HG03575 (cell line): Measurements from ENCODE around the gene RNPEPL1.
"Not testable (repeated sequence)": the region's sequence is repeated elsewhere in the genome, so short reads cannot be mapped to it uniquely, and the experiment has no call there.

Source experiments
- ATAC-seq: cut with Tn5 transposase; IDR thresholded peaks from one replicate; pipeline ENCODE4 v1.9.1; 2021; ENCODE audit not compliant: unreplicated experiment, insufficient number of reproducible peaks, low FRiP score; ENCODE audit errors: extremely low read depth

Gene RNPEPL1, protein sequence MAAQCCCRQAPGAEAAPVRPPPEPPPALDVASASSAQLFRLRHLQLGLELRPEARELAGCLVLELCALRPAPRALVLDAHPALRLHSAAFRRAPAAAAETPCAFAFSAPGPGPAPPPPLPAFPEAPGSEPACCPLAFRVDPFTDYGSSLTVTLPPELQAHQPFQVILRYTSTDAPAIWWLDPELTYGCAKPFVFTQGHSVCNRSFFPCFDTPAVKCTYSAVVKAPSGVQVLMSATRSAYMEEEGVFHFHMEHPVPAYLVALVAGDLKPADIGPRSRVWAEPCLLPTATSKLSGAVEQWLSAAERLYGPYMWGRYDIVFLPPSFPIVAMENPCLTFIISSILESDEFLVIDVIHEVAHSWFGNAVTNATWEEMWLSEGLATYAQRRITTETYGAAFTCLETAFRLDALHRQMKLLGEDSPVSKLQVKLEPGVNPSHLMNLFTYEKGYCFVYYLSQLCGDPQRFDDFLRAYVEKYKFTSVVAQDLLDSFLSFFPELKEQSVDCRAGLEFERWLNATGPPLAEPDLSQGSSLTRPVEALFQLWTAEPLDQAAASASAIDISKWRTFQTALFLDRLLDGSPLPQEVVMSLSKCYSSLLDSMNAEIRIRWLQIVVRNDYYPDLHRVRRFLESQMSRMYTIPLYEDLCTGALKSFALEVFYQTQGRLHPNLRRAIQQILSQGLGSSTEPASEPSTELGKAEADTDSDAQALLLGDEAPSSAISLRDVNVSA

DNA sequence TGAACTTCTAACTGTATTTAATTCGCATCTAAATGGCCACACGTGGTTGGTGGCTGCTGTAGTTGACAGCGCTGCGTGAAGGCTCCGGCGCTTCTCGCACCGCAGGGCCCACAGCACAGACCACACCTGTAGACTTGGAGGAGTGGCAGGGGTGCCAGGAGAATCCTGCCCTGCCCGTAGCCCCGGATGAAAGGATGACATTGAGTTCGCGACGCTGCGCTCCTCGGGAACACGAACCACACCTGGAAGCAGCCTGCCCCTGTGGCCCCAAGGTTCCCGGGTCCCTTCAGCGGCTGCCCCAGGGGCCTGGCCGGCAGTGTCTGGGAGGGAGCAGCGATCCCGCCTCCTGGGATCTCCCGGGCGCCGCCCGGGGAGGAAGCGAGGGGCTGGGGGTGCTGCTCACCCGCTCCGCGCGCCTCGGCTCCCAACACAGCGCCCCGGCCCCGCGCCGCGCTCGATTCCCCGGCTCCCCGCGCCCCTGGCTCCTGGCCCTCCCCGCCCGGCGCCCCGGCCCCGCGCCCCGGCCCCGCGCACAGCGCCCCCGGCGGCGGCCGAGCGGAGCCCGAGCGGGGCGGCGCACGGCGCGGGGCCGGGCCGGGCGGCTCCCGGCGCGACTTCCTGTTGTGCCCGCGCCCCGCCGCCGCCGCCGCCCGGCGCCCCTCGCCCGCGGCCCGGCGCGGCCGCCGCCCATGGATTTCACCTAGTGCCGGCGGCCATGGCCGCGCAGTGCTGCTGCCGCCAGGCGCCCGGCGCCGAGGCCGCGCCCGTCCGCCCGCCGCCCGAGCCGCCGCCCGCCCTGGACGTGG lies at the start of gene RNPEPL1:
Gene RNPEPL1, plus strand, starts transcription at position 613 of the 806 bp plus-strand sequence. Its CDS starts 103 bp downstream, at position 716.
- ATAC-seq = no peak

DNA sequence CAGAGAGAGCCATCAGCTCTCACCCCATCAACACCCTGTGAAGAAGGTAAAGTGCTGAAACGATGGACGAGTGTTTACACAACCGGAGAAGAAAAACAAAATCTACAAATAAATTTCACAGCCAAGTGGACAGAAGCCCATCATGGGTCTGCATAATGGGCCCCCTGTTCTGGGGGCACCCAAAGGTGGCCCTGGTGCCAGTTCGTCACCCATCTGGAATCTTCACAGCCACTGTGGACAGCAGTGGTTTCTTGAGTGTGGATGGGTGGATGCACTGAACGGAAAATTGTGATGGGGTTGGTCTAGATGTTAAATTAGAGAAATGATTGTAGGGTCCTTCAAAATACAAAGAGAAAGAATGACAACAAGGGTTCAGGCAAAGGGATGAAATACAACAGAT lies 49.3 kb upstream of the RNPEPL1 start:
- ATAC-seq = no peak

DNA sequence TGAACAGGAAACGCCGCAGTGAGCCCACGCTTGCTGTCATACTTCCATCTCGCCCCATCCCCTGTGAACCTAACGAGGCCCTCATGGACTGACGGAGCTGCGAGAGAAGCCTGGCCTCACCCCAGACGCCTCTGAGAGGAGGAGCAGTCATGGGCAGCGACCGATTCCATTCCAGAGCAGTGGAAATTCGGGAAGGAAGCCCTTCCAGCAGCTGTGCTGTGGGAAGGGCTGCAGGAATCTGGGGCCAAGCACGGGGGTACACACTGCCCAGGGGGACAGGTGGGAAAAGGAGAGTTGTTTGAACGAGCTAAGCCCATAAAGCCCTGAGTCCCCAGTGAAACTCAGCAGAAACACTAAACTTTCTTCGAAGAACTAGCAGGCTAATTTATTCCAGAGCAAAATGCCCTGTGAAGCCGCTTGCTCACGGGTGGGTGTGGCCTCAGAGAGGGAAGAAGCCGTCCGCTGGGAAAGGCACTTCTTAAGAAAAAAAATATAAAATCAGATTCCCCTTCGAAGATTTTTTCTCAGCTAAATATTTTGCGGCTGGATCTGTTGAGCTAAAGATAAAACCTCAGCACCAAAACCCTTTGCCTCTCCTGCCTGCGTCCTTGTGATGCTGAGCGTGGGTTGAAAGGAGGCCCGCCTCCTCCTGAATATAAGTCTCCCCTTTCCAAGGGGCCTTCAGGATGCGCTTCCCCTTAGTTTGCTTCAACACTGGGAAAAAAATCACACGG lies 48.7 kb upstream of the RNPEPL1 start:
- ATAC-seq = no peak

DNA sequence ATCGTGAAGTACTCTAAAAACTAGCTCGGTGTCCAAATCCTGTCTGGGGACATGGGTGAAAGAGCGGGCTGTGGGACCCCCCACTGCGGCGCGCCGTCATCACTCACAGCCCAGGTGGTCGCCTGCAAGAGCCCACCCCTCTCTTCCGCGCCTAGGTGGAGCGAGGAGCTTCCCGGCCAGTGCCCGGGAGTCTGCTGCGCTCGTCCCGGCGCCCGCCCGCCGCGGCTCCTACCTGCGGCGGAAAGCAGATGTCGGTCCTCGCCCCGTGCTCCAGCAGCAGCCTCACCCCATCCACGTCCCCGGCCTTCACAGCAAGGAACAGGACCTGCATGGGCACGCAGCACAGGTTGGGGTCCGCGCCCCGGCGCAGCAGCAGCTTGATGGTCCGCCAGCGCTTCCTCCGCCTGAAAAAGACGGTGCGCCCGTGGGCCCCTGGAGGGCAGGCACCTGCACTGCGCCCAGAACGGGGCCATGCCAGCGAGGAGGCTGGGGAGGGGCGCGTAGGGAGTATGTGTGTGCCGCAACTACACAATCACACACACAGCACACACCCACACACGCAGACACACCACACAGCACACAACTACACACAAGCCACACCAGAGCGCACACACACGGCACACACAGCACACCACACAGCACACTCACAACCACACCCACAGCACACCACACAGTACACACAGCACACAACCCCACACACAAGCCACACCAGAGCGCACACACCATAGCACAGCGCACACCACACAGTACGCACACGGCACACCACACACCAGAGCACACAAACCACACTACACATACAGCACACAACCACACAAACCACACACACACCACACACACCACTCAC lies 47.9 kb upstream of the RNPEPL1 start:
- no peak for ATAC-seq

DNA sequence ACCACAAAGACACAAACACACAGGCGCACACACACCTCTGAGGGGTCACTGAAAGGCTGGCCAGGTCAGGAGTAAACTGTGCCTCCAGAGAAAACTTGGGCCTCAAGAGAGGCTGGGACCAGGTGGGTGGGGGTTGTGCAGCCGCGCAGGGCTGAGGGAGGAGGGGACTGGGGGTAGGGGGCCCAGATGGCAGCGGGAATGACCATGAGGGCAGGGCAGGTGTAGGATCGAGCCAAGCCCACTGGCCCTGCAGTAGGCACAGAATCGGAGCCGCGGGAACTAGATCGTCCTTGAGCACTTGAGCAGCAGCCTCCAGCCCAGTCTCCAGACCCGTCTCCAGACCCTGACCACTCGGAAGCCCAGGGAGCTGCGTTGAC lies 47.3 kb upstream of the RNPEPL1 start:
- ATAC-seq = no peak

DNA sequence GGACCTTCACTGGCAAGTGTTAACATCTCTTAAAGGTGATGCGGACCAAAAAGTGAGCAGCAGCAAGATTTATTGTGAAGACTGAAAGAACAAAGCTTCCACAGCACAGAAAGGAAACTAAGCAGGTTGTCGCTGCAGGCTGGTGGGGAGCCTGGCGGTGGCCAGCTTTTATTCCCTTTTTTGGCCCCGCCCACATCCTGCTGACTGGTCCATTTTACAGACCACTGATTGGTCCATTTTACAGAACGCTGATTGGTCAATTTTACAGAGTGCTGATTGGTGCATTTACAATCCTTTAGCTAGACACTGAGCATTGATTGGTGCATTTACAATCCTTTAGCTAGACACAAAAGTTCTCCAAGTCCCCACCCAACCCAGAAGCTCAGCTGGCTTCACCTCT lies 46.4 kb upstream of the RNPEPL1 start:
- ATAC-seq = not testable (repeated sequence)

DNA sequence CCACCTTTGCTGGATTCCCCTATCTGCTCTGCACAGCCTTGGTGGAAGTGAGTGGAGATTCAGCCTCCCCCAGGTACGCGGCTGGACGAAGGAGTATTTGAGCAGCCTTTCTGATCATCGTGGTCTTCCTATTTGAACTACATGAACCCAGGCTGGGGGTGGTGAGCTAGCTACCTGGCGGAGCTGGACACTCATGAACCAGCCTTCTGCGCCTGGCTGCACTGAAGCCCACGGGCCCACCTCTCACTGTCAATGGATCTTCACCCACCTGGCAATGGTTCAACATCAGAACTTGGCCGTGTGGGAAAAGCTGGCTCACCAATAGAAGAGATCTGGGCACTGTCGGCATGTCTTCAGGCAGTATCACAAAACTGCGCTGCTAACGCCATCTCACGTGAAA lies 45.9 kb upstream of the RNPEPL1 start:
- no peak for ATAC-seq

DNA sequence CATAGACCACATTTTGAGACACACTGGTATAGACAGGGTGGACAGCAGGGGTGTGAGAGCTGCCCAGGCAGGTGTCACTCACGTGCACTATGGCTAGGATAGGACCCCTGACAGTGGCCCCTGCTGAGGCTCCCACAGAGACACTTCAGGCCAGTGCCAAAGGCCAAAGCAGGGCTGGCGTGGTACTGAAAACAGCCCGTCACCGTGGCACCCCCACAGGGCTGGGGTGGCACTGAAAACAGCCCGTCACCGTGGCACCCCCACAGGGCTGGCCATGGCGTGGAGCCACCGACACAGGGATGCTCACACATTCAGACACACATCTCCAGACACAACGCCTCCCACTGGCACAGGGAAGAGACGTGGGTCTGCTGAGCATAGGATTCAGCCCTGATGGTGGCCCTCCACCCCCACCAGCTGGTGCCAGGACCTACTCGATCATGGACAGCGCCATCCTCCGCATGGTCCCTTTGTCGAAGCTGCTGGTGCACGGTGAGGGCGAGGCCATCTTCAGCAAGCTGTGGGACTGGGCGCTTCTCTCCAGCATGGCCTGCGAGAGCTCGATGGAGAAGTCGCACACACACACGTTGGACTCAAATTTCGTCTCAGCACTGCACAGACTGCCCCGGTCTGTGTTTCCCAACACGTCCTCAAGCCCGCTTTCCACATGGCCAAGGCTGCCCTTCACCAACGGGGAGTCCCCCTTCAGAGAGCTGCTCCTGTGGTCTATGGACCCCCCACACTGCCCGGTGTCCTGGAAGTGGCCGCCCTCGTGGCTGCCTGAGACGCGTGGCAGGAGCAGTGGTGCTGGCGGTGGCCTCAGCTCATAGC lies 44.6 kb upstream of the RNPEPL1 start:
- no peak for ATAC-seq

DNA sequence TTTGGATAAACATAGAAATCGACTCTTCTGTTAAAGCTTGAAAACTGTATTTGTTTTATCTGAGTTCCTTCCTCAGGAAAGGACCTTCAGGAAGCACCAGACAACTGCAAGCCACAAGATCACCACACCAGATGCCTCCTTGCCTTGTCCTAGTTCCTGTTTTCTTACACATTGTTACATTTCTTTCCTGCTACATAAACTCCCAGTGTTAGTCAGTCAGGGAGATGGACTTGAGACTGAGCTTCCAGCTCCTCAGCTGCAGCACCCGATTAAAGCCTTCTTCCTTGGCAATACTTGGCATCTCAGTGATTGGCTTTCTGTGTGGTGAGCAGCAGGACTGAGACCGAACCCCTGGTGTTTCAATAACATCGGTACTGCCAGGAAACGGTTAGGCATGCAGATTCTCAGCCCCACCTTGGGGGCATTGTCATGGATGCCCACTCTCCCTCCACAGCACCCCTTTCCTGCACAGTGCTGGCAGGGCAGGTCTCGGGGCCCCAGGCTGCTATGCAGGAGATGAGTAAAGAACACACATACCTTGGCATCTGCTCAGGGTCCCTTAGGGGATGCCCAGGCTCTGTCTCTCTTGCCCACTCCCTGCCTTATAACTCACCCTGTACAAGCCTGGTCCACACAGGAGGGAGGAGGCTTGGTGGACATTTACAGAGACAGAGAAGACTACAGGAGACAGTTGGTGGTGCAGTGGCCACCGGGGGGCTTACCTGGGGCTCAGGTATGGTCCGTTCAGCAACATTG lies 43.1 kb upstream of the RNPEPL1 start:
- ATAC-seq = no peak

DNA sequence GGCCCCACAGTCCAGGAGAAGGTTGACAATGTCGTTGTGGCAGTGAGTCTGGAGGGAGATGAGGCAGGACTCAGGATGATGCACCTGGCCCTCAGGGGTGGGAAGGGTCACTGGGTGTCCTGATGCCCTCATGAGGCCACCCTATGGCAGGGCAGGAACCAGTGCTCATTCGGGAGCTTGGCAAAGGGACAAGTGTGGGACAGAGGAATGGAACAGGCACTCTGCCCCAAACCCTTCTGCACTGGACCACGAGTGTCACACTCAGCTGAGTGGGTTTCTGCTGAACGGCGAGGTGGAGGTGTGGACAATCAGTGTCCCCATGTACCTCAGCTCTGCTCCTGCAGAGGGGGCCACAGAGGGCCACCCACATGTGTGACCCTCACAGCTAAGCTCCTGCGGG lies 42.5 kb upstream of the RNPEPL1 start:
- no peak for ATAC-seq

DNA sequence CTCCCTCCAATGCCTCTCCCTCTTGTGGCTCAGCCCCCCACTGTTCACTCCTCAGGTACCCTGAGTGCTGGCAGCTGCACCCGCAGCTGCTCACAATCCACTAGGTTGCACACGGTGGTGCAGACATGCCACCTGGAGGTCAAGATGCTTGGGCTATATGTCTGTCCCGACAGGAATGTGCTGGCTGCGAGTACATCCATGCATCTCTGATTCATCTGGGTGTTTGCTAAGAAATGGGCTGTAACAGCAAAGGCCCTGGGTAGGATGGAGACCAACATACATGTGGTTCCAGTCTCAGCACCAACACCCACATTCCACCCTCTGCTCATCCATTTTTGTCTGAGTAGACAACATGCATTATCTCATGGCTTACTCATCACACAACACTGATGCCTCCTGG lies 41.8 kb upstream of the RNPEPL1 start:
- no peak for ATAC-seq

DNA sequence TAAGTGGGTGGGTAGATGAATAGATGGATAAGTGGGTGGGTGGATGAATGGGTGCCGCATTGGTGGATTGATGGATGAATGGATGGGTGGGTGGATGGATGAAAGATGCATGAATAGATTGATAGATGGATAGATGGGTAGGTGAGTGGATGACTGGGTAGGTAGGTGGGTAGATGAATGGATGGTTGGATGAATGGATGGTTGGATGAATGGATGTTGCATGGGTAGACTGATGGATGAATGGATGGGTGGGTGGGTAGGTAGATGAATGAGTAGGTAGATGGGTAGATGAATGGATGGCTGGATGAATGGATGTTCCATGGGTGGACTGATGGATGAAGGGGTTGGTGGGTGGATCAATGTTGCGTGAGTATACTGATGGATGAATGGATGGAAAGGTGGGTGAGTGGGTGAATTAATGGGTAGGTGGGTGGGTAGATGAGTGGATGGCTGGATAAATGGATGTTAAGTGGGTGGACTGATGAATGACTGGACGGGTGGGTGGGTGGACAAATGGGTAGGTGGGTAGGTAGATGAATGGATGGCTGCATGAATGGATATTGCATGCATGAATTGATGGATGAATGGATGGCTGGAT lies 41.0 kb upstream of the RNPEPL1 start:
- no peak for ATAC-seq

DNA sequence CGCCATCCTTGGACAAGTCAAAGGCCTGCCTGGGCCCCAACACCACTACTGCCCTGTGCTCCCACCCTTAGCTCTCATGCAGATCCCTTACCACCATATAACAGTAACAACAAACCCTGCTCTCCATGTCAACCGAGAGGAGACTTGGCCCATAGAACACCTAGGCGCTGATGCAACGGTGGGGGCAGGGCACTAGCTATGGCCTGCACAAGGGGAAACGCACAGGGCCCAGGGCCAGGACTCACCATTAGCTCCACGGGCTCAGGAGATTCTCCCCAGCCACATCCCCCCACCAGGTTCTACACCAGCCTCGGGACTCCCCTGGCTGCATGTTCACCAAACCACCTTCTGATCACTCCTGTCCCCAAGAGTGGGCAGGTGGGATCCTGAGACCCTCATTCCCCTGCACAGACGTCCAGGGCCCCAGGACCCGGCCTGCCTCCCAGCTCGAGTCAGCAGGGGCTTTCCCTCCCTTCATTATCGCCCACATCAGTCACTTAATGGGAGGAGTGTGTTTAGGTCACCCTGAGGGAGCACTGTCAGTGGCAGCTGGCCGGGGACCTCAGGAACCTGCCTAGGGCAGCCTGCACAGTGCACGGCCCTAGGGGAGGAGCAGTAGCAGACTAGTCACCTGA lies 39.8 kb upstream of the RNPEPL1 start:
- ATAC-seq = no peak

DNA sequence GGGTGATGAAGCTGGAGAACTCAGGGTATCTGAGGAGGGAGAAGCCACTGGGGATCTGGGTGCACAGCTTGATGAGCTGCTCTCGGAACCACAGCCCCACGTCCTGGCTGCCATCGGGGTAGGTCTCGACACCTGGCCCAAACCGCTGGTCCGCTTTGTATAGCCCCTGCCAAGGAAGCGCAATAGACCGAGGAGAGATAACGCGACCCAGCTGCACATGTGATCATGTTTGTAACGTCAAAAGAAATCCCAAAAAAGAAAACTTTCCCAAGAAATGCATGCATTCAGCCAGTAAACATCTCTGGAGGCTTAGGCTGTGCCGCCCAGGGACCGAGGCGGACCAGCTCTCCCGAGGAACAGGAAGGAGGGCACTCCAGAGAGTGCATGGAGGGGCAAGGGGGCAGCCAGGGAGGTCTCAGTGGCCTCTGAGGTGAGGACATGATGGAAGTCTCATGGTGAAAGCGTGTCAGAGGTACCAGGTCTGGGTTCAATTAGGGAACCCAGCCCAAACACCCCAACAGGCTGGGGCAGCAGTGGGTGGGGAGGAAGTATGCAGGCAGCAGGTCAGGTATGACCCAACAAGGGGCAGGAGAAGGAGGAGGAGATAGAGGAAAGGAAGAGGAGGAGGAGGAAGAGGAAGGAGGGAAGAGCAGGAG lies 38.8 kb upstream of the RNPEPL1 start:
- ATAC-seq = no peak

DNA sequence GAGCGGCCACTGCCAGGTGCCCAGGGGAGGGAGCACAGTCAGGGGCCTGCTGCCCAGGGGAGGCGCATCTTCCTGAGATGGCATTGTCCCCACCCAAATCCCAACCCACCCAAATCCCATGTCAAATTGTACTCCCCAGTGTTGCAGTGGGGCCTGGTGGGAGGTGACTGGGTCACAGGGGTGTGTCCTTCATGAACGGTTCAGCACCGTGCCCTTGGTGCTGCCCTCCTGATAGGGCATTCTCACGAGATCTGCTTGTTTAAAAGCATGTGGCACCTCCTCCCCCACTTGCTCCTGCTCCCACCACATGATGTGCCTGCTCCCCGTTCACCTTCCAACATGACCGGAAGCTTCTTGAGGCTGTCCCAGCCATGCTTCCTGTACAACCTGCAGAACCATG lies 38.1 kb upstream of the RNPEPL1 start:
- ATAC-seq = no peak

DNA sequence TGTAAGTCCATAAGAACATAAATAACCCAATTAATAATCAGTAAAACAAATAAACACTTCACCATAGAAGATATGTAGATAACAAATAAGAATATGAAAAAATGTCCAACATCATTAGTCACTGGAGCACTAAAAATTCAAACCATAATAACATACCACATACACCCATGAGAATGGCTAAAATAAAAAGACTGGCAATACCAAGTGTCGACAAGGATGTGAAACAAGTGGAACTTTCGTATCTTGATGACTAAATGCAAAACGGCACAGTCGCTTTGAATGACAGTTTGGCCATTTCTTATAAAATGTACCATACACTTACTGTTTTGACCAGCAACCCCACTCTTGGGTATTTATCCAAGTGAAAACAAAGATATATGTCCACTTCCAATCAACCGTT lies 37.2 kb upstream of the RNPEPL1 start:
- no peak for ATAC-seq
